ENCODE data around the gene ZNF385D.

The ZNF385D gene

DNA sequence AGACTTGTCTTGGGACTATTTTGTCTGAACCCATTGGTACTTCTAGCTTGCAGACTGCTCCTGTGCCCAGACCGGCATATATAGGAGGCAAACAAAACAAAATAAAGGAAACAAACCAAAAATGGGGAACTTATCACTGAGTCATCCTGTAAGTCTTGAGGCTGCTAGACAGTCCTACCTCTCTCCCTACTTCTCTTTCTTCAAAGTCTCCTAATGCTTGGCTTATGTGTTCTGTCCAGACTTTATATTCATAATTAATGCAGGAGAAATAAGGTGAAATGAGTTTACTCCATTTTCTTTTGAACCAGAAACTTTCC, 266.2 kb downstream of the ZNF385D start (continued):
- TF ChIP-seq, protein P1, sequence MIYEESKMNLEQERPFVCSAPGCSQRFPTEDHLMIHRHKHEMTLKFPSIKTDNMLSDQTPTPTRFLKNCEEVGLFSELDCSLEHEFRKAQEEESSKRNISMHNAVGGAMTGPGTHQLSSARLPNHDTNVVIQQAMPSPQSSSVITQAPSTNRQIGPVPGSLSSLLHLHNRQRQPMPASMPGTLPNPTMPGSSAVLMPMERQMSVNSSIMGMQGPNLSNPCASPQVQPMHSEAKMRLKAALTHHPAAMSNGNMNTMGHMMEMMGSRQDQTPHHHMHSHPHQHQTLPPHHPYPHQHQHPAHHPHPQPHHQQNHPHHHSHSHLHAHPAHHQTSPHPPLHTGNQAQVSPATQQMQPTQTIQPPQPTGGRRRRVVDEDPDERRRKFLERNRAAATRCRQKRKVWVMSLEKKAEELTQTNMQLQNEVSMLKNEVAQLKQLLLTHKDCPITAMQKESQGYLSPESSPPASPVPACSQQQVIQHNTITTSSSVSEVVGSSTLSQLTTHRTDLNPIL (CRISPR knock-in tag; IDR thresholded peaks at IDR 0.05; ENCODE audit: low read depth) = no peak
- TF ChIP-seq SNAI2 (CRISPR knock-in tag; IDR thresholded peaks at IDR 0.05) = no peak
- no peak for TF ChIP-seq ZNF565 (CRISPR knock-in tag; conservative IDR thresholded peaks at IDR 0.05; ENCODE audit: low read depth)

DNA sequence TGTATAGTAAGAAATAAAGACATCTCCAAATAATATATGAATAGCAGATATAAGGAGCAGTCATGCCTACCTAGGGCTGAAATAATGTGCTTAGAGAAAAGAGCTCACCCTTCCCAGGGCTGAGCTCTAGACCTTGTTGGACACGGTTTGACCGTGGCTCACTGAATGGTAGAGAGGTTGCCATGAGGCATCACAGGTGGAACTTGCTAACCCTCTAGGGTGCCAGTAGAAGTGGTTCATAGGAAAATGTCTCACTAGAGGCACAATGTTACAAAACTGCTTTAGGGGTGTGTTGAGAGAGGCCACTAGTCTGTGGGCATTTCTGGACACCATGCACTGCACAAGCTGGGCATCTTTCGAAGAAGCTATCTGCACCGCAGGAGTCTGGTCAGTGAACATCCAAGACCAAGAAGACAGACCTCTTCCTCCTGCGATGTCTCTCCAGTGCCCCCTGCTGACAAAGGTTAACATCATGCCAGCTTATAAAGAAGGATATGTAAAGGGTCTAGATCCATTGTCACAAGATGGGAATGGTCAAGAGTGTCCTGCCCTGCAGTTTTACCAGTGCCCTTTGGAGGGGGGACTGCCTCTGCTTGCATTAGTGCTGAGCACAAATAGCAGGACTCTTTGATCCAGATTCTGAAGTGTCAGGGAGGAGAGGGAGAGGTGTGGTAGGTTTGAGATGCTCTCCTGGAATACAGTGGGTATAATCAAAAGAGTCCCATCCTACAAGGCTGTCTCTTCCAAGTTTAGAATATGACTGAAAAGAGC, 266.8 kb downstream of the ZNF385D start:
- ATAC-seq = peak; percentile 94
- TF ChIP-seq, protein P2, sequence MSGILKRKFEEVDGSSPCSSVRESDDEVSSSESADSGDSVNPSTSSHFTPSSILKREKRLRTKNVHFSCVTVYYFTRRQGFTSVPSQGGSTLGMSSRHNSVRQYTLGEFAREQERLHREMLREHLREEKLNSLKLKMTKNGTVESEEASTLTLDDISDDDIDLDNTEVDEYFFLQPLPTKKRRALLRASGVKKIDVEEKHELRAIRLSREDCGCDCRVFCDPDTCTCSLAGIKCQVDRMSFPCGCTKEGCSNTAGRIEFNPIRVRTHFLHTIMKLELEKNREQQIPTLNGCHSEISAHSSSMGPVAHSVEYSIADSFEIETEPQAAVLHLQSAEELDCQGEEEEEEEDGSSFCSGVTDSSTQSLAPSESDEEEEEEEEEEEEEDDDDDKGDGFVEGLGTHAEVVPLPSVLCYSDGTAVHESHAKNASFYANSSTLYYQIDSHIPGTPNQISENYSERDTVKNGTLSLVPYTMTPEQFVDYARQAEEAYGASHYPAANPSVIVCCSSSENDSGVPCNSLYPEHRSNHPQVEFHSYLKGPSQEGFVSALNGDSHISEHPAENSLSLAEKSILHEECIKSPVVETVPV (CRISPR knock-in tag; IDR thresholded peaks at IDR 0.05) = no peak
- TF ChIP-seq, protein P1 (CRISPR knock-in tag; IDR thresholded peaks at IDR 0.05; ENCODE audit: low read depth) = no peak
- TF ChIP-seq BACH2 (CRISPR knock-in tag; IDR thresholded peaks at IDR 0.05; ENCODE audit: borderline replicate concordance) (no peak), ISL1 (CRISPR knock-in tag; IDR thresholded peaks at IDR 0.05) (no peak)

DNA sequence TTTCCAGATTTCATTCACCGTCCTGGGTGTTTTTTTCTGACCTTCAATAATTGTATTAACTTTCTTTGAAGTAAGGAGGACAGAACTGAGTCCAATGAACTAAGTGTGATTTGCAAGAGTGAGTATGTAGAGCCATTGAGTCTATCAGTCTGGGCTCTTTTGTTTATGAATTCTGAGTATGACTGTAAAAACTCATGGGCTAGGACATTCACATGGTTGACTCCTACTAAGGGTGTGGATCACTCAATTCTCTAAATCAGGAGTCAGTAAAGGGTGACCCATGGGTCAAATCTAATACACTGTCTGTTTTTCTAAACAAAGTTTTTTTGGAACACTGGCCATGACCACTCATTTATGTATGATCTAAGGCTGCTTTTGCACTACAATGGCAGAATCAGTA, 269.0 kb downstream of the ZNF385D start:
- no peak for TF ChIP-seq ARNTL (CRISPR knock-in tag; IDR thresholded peaks at IDR 0.05; ENCODE audit: borderline replicate concordance, low read depth)
- no peak for TF ChIP-seq PPARA (CRISPR knock-in tag; IDR thresholded peaks at IDR 0.05; ENCODE audit: borderline replicate concordance)
- TF ChIP-seq SNAI2 (CRISPR knock-in tag; IDR thresholded peaks at IDR 0.05) = no peak
- no peak for TF ChIP-seq BACH2 (CRISPR knock-in tag; IDR thresholded peaks at IDR 0.05; ENCODE audit: borderline replicate concordance)
- TF ChIP-seq, protein P3, sequence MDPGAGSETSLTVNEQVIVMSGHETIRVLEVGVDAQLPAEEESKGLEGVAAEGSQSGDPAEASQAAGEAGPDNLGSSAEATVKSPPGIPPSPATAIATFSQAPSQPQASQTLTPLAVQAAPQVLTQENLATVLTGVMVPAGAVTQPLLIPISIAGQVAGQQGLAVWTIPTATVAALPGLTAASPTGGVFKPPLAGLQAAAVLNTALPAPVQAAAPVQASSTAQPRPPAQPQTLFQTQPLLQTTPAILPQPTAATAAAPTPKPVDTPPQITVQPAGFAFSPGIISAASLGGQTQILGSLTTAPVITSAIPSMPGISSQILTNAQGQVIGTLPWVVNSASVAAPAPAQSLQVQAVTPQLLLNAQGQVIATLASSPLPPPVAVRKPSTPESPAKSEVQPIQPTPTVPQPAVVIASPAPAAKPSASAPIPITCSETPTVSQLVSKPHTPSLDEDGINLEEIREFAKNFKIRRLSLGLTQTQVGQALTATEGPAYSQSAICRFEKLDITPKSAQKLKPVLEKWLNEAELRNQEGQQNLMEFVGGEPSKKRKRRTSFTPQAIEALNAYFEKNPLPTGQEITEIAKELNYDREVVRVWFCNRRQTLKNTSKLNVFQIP (CRISPR knock-in tag; IDR thresholded peaks at IDR 0.05; ENCODE audit: borderline replicate concordance, low read depth) = no peak
- TF ChIP-seq, protein P4, sequence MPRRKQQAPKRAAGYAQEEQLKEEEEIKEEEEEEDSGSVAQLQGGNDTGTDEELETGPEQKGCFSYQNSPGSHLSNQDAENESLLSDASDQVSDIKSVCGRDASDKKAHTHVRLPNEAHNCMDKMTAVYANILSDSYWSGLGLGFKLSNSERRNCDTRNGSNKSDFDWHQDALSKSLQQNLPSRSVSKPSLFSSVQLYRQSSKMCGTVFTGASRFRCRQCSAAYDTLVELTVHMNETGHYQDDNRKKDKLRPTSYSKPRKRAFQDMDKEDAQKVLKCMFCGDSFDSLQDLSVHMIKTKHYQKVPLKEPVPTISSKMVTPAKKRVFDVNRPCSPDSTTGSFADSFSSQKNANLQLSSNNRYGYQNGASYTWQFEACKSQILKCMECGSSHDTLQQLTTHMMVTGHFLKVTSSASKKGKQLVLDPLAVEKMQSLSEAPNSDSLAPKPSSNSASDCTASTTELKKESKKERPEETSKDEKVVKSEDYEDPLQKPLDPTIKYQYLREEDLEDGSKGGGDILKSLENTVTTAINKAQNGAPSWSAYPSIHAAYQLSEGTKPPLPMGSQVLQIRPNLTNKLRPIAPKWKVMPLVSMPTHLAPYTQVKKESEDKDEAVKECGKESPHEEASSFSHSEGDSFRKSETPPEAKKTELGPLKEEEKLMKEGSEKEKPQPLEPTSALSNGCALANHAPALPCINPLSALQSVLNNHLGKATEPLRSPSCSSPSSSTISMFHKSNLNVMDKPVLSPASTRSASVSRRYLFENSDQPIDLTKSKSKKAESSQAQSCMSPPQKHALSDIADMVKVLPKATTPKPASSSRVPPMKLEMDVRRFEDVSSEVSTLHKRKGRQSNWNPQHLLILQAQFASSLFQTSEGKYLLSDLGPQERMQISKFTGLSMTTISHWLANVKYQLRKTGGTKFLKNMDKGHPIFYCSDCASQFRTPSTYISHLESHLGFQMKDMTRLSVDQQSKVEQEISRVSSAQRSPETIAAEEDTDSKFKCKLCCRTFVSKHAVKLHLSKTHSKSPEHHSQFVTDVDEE (CRISPR knock-in tag; IDR thresholded peaks at IDR 0.05) = no peak
- TF ChIP-seq OSR1 (CRISPR knock-in tag; IDR thresholded peaks at IDR 0.05) = no peak
- TF ChIP-seq, protein P5, sequence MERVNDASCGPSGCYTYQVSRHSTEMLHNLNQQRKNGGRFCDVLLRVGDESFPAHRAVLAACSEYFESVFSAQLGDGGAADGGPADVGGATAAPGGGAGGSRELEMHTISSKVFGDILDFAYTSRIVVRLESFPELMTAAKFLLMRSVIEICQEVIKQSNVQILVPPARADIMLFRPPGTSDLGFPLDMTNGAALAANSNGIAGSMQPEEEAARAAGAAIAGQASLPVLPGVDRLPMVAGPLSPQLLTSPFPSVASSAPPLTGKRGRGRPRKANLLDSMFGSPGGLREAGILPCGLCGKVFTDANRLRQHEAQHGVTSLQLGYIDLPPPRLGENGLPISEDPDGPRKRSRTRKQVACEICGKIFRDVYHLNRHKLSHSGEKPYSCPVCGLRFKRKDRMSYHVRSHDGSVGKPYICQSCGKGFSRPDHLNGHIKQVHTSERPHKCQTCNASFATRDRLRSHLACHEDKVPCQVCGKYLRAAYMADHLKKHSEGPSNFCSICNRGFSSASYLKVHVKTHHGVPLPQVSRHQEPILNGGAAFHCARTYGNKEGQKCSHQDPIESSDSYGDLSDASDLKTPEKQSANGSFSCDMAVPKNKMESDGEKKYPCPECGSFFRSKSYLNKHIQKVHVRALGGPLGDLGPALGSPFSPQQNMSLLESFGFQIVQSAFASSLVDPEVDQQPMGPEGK (CRISPR knock-in tag; IDR thresholded peaks at IDR 0.05; ENCODE audit: borderline replicate concordance) = no peak
- no peak for TF ChIP-seq TOX (CRISPR knock-in tag; IDR thresholded peaks at IDR 0.05; ENCODE audit: borderline replicate concordance)
- TF ChIP-seq CSDC2 (CRISPR knock-in tag; IDR thresholded peaks at IDR 0.05) = no peak
- TF ChIP-seq ZFP3 (CRISPR knock-in tag; IDR thresholded peaks at IDR 0.05) = no peak
- TF ChIP-seq, protein P1 (CRISPR knock-in tag; IDR thresholded peaks at IDR 0.05; ENCODE audit: low read depth) = no peak
- TF ChIP-seq ZNF565 (CRISPR knock-in tag; conservative IDR thresholded peaks at IDR 0.05; ENCODE audit: low read depth) = no peak
- no peak for TF ChIP-seq ISL1 (CRISPR knock-in tag; IDR thresholded peaks at IDR 0.05)
- no peak for TF ChIP-seq TCF4 (CRISPR knock-in tag; IDR thresholded peaks at IDR 0.05; ENCODE audit: borderline replicate concordance)
- TF ChIP-seq, protein P2 (CRISPR knock-in tag; IDR thresholded peaks at IDR 0.05) = no peak
- no peak for ATAC-seq

Data from SK-N-SH treated with all-trans-retinoic acid at 6 μM for 48 hours (cell line).